GM18909 (cell line): Measurements from ENCODE around the gene VPREB3.

Experiments used
- ATAC-seq: cut with Tn5 transposase; IDR thresholded peaks from one replicate; pipeline ENCODE4 v1.9.1; 2021; ENCODE audit warnings: mild to moderate bottlenecking; ENCODE audit not compliant: unreplicated experiment, poor library complexity

The VPREB3 gene

GRCh38 chr22:23783265-23784150 lies 29.3 kb upstream of the VPREB3 start:
- ATAC-seq: no peak

GRCh38 chr22:23782703-23783102 lies 28.5 kb upstream of the VPREB3 start:
- no peak for ATAC-seq

- ATAC-seq: no peak
Observed at GRCh38 chr22:23782252-23782651, 28.0 kb upstream of the VPREB3 start.

GRCh38 chr22:23781511-23782183 lies 27.4 kb upstream of the VPREB3 start:
- no peak for ATAC-seq

- ATAC-seq: no peak
Observed at GRCh38 chr22:23781065-23781464, 26.8 kb upstream of the VPREB3 start.

GRCh38 chr22:23780146-23780748 lies 26.0 kb upstream of the VPREB3 start:
- ATAC-seq: no peak

- ATAC-seq: no peak
Observed at GRCh38 chr22:23779731-23780130, 25.5 kb upstream of the VPREB3 start.

- no peak for ATAC-seq
Observed at GRCh38 chr22:23779083-23779482, 24.9 kb upstream of the VPREB3 start.

GRCh38 chr22:23778577-23778900 lies 24.3 kb upstream of the VPREB3 start:
- ATAC-seq: no peak

- ATAC-seq: no peak
Observed at GRCh38 chr22:23777776-23778576, 23.8 kb upstream of the VPREB3 start.

GRCh38 chr22:23775779-23776375 lies 21.7 kb upstream of the VPREB3 start:
- no peak for ATAC-seq

- no peak for ATAC-seq
Observed at GRCh38 chr22:23774922-23775436, 20.8 kb upstream of the VPREB3 start.

GRCh38 chr22:23774114-23774921 lies 20.1 kb upstream of the VPREB3 start:
- no peak for ATAC-seq

- ATAC-seq: no peak
Observed at GRCh38 chr22:23773483-23774113, 19.4 kb upstream of the VPREB3 start.

GRCh38 chr22:23772649-23773473 lies 18.6 kb upstream of the VPREB3 start, which contains the start of gene MMP11:
Gene MMP11, plus strand, starts transcription at chr22:23772849. Its CDS starts 22 bp downstream, at chr22:23772871.
- ATAC-seq: no peak

- no peak for ATAC-seq
Observed at GRCh38 chr22:23772315-23772648, 18.1 kb upstream of the VPREB3 start.

- no peak for ATAC-seq
Observed at GRCh38 chr22:23769321-23769965, 15.2 kb upstream of the VPREB3 start.
